ENCODE data around the gene ZNF93. TPM values are rescaled to one million over a fixed set of nuclear protein-coding genes. Genes with fewer than 3 reads are reported as not detected.
A peak's percentile ranks its signal among the peaks of the same experiment; 100 is the strongest.

The ZNF93 gene
- total RNA-seq, 1 experiment from 2014 or later, result 47.4 TPM

DNA sequence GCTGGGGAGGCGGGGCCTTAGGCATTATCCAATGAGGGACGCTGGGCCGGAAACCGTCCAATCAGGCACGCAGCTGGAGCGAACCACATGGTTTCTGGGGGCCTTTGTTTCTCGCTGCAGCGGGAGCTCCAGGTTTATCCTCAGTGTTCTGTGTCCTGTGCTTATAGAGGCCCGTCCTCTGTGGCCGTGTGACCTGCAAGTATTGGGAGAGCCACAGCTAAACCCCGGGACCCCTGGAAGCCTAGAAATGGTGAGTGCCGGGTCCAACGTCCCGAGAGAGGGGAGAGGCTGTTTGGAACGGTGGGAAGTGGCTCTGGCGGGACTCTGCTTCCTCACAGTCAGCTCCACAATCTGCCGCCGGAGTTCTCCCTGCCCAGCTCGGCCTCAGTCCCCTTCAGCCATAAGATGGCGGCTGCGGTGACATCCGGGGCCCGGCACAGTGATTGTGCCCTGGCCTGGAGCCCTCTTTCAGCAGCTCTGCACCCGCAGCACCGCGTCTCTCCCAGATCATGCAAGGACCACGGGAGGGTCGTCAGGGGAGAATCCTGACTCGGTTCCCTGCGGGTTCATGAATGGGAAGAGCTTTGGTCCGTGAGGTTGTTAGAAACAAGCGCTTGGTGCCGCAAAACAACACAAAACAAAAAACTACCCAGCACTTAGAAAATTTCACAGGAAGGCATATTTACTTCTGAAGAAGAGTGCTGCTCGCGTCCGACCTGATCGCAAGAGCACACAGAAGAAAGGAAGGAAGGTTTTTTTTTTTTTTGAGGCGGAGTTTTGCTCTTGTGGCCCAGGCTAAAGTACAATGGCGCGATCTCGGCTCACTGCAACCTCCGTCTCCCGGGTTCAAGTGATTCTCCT lies 34.8 kb upstream of the ZNF93 start, which contains the start of gene ZNF253 (continued):
- TF ChIP-seq, protein P1, sequence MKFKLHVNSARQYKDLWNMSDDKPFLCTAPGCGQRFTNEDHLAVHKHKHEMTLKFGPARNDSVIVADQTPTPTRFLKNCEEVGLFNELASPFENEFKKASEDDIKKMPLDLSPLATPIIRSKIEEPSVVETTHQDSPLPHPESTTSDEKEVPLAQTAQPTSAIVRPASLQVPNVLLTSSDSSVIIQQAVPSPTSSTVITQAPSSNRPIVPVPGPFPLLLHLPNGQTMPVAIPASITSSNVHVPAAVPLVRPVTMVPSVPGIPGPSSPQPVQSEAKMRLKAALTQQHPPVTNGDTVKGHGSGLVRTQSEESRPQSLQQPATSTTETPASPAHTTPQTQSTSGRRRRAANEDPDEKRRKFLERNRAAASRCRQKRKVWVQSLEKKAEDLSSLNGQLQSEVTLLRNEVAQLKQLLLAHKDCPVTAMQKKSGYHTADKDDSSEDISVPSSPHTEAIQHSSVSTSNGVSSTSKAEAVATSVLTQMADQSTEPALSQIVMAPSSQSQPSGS (CRISPR knock-in tag; IDR thresholded peaks at IDR 0.05; ENCODE audit: borderline replicate concordance, low read depth), result no peak
- TF ChIP-seq NR3C1 (CRISPR knock-in tag; conservative IDR thresholded peaks at IDR 0.05; ENCODE audit: low read depth) (no peak), ZNF317 (CRISPR knock-in tag; IDR thresholded peaks at IDR 0.05; ENCODE audit: borderline replicate concordance, low read depth) (no peak), SOX15 (CRISPR knock-in tag; IDR thresholded peaks at IDR 0.05) (no peak), ZNF219 (CRISPR knock-in tag; IDR thresholded peaks at IDR 0.05; ENCODE audit: borderline replicate concordance) (peak; percentile 84; the same call in 1 of the 2 replicates), SMAD4 (CRISPR knock-in tag; IDR thresholded peaks at IDR 0.05) (peak; percentile 72; the same call in 1 of the 2 replicates), TEAD4 (CRISPR knock-in tag; IDR thresholded peaks at IDR 0.05) (0 out of 2 replicates have a peak, but pooled peaks have one; percentile 63), NFYB (CRISPR knock-in tag; conservative IDR thresholded peaks at IDR 0.05; ENCODE audit: low read depth) (peak; percentile 88), TP53 (CRISPR knock-in tag; IDR thresholded peaks at IDR 0.05) (no peak), JUN (CRISPR knock-in tag; IDR thresholded peaks at IDR 0.05) (peak; percentile 72; the same call in 1 of the 2 replicates), PRRX2 (CRISPR knock-in tag; IDR thresholded peaks at IDR 0.05) (0 out of 2 replicates have a peak, but pooled peaks have one; percentile 19), EMX1 (CRISPR knock-in tag; IDR thresholded peaks at IDR 0.05) (no peak), MXD4 (CRISPR knock-in tag; IDR thresholded peaks at IDR 0.05; ENCODE audit: borderline replicate concordance) (no peak), NR2C2 (CRISPR knock-in tag; IDR thresholded peaks at IDR 0.05) (no peak), TCF7 (CRISPR knock-in tag; IDR thresholded peaks at IDR 0.05; ENCODE audit: low read depth) (no peak), CBFB (CRISPR knock-in tag; IDR thresholded peaks at IDR 0.05; ENCODE audit: low read depth) (no peak), ZNF138 (CRISPR knock-in tag; conservative IDR thresholded peaks at IDR 0.05) (no peak), CREM (CRISPR knock-in tag; IDR thresholded peaks at IDR 0.05) (peak; percentile 68; the same call in 1 of the 2 replicates), GTF2I (CRISPR knock-in tag; conservative IDR thresholded peaks at IDR 0.05) (no peak), GABPB1 (CRISPR knock-in tag; IDR thresholded peaks at IDR 0.05) (no peak)
- TF ChIP-seq, protein P2, sequence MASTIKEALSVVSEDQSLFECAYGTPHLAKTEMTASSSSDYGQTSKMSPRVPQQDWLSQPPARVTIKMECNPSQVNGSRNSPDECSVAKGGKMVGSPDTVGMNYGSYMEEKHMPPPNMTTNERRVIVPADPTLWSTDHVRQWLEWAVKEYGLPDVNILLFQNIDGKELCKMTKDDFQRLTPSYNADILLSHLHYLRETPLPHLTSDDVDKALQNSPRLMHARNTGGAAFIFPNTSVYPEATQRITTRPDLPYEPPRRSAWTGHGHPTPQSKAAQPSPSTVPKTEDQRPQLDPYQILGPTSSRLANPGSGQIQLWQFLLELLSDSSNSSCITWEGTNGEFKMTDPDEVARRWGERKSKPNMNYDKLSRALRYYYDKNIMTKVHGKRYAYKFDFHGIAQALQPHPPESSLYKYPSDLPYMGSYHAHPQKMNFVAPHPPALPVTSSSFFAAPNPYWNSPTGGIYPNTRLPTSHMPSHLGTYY (CRISPR knock-in tag; IDR thresholded peaks at IDR 0.05), result no peak
- TF ChIP-seq, protein P3, sequence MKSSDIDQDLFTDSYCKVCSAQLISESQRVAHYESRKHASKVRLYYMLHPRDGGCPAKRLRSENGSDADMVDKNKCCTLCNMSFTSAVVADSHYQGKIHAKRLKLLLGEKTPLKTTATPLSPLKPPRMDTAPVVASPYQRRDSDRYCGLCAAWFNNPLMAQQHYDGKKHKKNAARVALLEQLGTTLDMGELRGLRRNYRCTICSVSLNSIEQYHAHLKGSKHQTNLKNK (CRISPR knock-in tag; IDR thresholded peaks at IDR 0.05), result peak; percentile 49; the same call in 1 of the 2 replicates
- TF ChIP-seq, protein P4, sequence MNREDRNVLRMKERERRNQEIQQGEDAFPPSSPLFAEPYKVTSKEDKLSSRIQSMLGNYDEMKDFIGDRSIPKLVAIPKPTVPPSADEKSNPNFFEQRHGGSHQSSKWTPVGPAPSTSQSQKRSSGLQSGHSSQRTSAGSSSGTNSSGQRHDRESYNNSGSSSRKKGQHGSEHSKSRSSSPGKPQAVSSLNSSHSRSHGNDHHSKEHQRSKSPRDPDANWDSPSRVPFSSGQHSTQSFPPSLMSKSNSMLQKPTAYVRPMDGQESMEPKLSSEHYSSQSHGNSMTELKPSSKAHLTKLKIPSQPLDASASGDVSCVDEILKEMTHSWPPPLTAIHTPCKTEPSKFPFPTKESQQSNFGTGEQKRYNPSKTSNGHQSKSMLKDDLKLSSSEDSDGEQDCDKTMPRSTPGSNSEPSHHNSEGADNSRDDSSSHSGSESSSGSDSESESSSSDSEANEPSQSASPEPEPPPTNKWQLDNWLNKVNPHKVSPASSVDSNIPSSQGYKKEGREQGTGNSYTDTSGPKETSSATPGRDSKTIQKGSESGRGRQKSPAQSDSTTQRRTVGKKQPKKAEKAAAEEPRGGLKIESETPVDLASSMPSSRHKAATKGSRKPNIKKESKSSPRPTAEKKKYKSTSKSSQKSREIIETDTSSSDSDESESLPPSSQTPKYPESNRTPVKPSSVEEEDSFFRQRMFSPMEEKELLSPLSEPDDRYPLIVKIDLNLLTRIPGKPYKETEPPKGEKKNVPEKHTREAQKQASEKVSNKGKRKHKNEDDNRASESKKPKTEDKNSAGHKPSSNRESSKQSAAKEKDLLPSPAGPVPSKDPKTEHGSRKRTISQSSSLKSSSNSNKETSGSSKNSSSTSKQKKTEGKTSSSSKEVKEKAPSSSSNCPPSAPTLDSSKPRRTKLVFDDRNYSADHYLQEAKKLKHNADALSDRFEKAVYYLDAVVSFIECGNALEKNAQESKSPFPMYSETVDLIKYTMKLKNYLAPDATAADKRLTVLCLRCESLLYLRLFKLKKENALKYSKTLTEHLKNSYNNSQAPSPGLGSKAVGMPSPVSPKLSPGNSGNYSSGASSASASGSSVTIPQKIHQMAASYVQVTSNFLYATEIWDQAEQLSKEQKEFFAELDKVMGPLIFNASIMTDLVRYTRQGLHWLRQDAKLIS (CRISPR knock-in tag; IDR thresholded peaks at IDR 0.05; ENCODE audit: borderline replicate concordance), result no peak
- TF ChIP-seq, protein P5, sequence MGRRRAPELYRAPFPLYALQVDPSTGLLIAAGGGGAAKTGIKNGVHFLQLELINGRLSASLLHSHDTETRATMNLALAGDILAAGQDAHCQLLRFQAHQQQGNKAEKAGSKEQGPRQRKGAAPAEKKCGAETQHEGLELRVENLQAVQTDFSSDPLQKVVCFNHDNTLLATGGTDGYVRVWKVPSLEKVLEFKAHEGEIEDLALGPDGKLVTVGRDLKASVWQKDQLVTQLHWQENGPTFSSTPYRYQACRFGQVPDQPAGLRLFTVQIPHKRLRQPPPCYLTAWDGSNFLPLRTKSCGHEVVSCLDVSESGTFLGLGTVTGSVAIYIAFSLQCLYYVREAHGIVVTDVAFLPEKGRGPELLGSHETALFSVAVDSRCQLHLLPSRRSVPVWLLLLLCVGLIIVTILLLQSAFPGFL (CRISPR knock-in tag; IDR thresholded peaks at IDR 0.05; ENCODE audit: borderline replicate concordance), result 0 out of 2 replicates have a peak, but pooled peaks have one; percentile 39
- TF ChIP-seq, protein P6, sequence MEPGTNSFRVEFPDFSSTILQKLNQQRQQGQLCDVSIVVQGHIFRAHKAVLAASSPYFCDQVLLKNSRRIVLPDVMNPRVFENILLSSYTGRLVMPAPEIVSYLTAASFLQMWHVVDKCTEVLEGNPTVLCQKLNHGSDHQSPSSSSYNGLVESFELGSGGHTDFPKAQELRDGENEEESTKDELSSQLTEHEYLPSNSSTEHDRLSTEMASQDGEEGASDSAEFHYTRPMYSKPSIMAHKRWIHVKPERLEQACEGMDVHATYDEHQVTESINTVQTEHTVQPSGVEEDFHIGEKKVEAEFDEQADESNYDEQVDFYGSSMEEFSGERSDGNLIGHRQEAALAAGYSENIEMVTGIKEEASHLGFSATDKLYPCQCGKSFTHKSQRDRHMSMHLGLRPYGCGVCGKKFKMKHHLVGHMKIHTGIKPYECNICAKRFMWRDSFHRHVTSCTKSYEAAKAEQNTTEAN (CRISPR knock-in tag; IDR thresholded peaks at IDR 0.05), result no peak
- TF ChIP-seq, protein P7, sequence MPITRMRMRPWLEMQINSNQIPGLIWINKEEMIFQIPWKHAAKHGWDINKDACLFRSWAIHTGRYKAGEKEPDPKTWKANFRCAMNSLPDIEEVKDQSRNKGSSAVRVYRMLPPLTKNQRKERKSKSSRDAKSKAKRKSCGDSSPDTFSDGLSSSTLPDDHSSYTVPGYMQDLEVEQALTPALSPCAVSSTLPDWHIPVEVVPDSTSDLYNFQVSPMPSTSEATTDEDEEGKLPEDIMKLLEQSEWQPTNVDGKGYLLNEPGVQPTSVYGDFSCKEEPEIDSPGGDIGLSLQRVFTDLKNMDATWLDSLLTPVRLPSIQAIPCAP (CRISPR knock-in tag; IDR thresholded peaks at IDR 0.05), result no peak
- TF ChIP-seq, protein P8, sequence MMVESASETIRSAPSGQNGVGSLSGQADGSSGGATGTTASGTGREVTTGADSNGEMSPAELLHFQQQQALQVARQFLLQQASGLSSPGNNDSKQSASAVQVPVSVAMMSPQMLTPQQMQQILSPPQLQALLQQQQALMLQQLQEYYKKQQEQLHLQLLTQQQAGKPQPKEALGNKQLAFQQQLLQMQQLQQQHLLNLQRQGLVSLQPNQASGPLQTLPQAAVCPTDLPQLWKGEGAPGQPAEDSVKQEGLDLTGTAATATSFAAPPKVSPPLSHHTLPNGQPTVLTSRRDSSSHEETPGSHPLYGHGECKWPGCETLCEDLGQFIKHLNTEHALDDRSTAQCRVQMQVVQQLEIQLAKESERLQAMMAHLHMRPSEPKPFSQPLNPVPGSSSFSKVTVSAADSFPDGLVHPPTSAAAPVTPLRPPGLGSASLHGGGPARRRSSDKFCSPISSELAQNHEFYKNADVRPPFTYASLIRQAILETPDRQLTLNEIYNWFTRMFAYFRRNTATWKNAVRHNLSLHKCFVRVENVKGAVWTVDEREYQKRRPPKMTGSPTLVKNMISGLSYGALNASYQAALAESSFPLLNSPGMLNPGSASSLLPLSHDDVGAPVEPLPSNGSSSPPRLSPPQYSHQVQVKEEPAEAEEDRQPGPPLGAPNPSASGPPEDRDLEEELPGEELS (CRISPR knock-in tag; IDR thresholded peaks at IDR 0.05), result peak; percentile 82

Measured in WTC11 (cell line).